HEK293T (cell line): Measurements from ENCODE around the gene RNF212.

Source experiments
- CTCF ChIA-PET: fragments of 350-600 bp; formaldehyde crosslinking; extraction: SDS; loops from one replicate; lab custom pipeline; 2021; ENCODE audit warnings: antibody characterized with exemption, inconsistent platforms; lab: Yijun Ruan, JAX
- POLR2A ChIA-PET: fragments of 350-600 bp; formaldehyde crosslinking; extraction: SDS; loops from one replicate; lab custom pipeline; 2020; ENCODE audit warnings: antibody characterized with exemption, inconsistent platforms; lab: Yijun Ruan, JAX
- DNase-seq: peaks from one replicate; pipeline ENCODE4 v3.0.0; 2012; ENCODE audit warnings: mixed read lengths; ENCODE audit errors: extremely low spot score
- ARNT ChIP-seq: fragments of 450-650 bp; IDR thresholded peaks from 2 replicates; pipeline ENCODE4 v1.6.1; 2017; ENCODE audit warnings: mild to moderate bottlenecking
- BHLHE40 ChIP-seq: fragments of 450-650 bp; IDR thresholded peaks from 2 replicates; pipeline ENCODE4 v1.6.1; 2016; ENCODE audit warnings: mild to moderate bottlenecking, moderate library complexity, borderline replicate concordance
- CTBP1 ChIP-seq: fragments of 450-650 bp; IDR thresholded peaks from 2 replicates; pipeline ENCODE4 v1.6.1; 2016; ENCODE audit warnings: borderline replicate concordance
- ELF4 ChIP-seq: fragments of 450-650 bp; IDR thresholded peaks from 2 replicates; pipeline ENCODE4 v1.6.1; 2017; ENCODE audit warnings: antibody characterized with exemption
- FOXA1 ChIP-seq: fragments of 450-650 bp; IDR thresholded peaks from 2 replicates; pipeline ENCODE4 v1.6.1; 2016; ENCODE audit warnings: mild to moderate bottlenecking
- FOXK2 ChIP-seq: fragments of 450-650 bp; IDR thresholded peaks from 2 replicates; pipeline ENCODE4 v1.6.1; 2016; ENCODE audit warnings: mild to moderate bottlenecking
- FOXM1 ChIP-seq: fragments of 450-650 bp; IDR thresholded peaks from 2 replicates; pipeline ENCODE4 v1.6.1; 2017; ENCODE audit warnings: mild to moderate bottlenecking, borderline replicate concordance
- HDGF ChIP-seq: fragments of 450-650 bp; IDR thresholded peaks from 2 replicates; pipeline ENCODE4 v1.6.1; 2017; ENCODE audit warnings: antibody characterized with exemption, borderline replicate concordance
- L3MBTL2 ChIP-seq: fragments of 450-650 bp; conservative IDR thresholded peaks from 2 replicates; pipeline ENCODE4 v1.6.1; 2016; ENCODE audit warnings: mild to moderate bottlenecking
- LEF1 ChIP-seq: fragments of 450-650 bp; IDR thresholded peaks from 2 replicates; pipeline ENCODE4 v1.6.1; 2017; ENCODE audit warnings: mild to moderate bottlenecking, borderline replicate concordance
- NFRKB ChIP-seq: fragments of 450-650 bp; IDR thresholded peaks from 2 replicates; pipeline ENCODE4 v1.6.1; 2016; ENCODE audit warnings: mild to moderate bottlenecking, moderate library complexity
- SP1 ChIP-seq: fragments of 450-650 bp; IDR thresholded peaks from 2 replicates; pipeline ENCODE4 v1.6.1; 2017
- SUZ12 ChIP-seq: fragments of 450-650 bp; IDR thresholded peaks from 2 replicates; pipeline ENCODE4 v1.6.1; 2016; ENCODE audit warnings: mild to moderate bottlenecking
- TARDBP ChIP-seq: fragments of 450-650 bp; IDR thresholded peaks from 2 replicates; pipeline ENCODE4 v1.6.1; 2016
- ZNF384 ChIP-seq: fragments of 450-650 bp; IDR thresholded peaks from 2 replicates; pipeline ENCODE4 v1.6.1; 2016
- TF ChIP-seq, protein P1 (sequence below): fragments of 450-650 bp; IDR thresholded peaks from 2 replicates; pipeline ENCODE4 v1.6.1; 2016

RNF212 gene

DNA sequence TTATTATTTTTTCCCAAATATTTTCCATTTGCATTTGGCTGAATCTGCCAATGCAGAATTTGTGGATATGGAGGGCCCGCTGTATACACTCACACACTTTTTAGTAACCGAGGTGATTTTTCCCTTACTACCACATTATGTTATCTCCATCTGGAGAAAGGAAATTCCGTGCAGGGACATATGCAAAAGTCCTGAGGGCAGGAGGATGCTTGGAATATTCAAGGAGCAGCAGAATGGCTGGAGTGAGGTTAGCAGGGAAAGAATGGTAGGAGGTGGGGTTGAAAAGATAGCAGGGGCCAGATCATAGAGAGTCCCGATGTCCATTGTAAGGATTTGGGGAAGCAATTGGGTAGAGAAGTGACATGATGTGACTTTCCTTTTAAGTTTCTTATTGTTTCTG lies 11.5 kb upstream of the RNF212 start:
- no peak for DNase-seq

DNA sequence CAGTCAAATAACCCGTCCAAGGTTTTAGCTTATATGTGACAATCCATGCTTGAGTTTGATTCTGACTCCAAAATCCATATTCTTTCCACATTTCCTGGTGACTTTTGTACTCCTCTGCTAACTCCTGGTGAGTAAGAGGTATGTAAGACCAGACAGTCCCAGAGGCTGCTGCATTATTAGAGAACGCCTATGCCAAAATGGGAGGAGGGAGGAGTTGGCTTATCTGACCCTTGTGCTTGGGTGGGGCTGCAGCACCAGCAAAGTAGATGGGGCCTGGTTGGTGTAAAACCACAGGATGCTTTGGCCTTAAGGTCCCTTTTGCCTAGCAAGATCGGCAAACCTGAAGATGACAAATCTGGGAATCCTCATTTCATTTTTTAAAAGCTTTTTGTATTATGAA lies 9.1 kb upstream of the RNF212 start:
- POLR2A ChIA-PET = no interaction called here
- CTCF ChIA-PET = interaction anchor here (0.5 to 1.8 kb wide), 2 partner anchors 9 to 573 kb away, joined by 3 to 9 read pairs; no protein-coding TSS in a partner anchor
- no peak for DNase-seq
- no peak for TF ChIP-seq SP1
- no peak for TF ChIP-seq CTBP1
- TF ChIP-seq FOXM1 = no peak
- TF ChIP-seq TARDBP = no peak
- no peak for TF ChIP-seq FOXA1
- no peak for TF ChIP-seq BHLHE40
- no peak for TF ChIP-seq SUZ12
- no peak for TF ChIP-seq ZNF384
- TF ChIP-seq, protein P1, sequence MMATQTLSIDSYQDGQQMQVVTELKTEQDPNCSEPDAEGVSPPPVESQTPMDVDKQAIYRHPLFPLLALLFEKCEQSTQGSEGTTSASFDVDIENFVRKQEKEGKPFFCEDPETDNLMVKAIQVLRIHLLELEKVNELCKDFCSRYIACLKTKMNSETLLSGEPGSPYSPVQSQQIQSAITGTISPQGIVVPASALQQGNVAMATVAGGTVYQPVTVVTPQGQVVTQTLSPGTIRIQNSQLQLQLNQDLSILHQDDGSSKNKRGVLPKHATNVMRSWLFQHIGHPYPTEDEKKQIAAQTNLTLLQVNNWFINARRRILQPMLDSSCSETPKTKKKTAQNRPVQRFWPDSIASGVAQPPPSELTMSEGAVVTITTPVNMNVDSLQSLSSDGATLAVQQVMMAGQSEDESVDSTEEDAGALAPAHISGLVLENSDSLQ = no peak
- TF ChIP-seq L3MBTL2 = no peak
- no peak for TF ChIP-seq ARNT
- TF ChIP-seq ELF4 = no peak

More for the DNA sequence above, 11.5 kb upstream of the RNF212 start:
- TF ChIP-seq ARNT (no peak), FOXA1 (no peak), L3MBTL2 (no peak), ZNF384 (no peak)
- CTCF ChIA-PET = no interaction called here
- POLR2A ChIA-PET = no interaction called here

DNA sequence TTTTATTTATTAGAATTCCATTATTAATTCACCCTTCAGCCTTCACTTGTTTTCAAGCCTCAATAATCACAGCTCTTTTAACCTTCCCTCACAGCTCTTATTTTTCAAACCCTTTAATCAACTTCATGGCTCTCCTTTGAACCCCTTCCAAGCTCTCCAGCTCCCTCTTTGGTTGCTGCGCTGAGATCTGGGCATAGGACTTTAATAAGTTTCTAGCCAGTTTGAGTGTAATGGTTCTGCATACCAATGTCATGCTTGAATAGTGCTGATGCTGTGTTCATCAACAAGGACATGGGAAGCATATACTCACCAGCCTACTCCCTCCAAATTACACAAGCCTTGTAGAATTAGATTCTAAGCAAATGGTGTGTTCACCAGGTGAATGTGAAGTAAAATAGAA lies 3.5 kb upstream of the RNF212 start:
- no peak for DNase-seq
- ChIA-PET POLR2A (no interaction called here), CTCF (interaction anchor here (0.7 to 1.0 kb wide), 2 partner anchors 14 to 16 kb away, joined by 3 to 5 read pairs; no protein-coding TSS in a partner anchor)
- TF ChIP-seq ELF4 (no peak), BHLHE40 (no peak), FOXM1 (no peak), LEF1 (no peak), SP1 (no peak), TARDBP (no peak), NFRKB (no peak), CTBP1 (no peak), FOXA1 (no peak), SUZ12 (no peak), ZNF384 (no peak), ARNT (no peak), HDGF (no peak), FOXK2 (no peak)
- TF ChIP-seq, protein P1 = no peak

DNA sequence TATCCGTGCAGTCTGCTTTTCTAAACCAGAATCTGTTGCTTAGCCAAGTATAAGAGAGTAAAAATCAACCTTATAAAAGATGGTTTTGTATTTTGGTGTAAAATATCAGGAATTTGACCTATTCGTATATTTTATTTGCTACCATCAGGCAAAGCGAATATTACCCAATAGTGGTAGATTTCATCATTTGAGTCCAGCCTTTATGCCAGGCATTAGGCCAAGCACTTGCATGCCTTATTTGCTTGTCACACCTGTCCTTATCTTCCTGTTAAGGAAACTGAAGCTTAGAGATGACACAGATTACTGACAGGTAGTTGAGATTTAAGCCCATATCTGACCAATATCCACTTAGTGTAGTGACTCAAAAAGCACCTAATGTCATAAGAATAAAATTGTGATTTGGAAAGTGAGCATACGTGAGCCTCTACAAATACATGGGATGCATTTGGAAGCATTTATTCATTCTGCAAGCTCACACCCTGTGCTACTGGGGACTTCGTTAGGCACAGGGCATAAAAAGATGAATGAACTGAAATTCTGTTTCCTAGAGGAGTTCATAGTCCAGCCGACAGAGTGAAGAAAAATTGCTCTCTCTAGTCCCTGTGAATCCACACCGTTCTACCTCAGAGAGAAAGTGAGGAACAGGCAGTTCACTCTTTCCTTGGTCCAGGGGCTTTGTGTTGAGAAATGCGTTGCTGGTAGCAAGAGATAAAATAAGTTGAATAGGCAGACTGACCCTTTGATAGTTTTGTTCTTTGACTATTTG lies 2.3 kb upstream of the RNF212 start:
- POLR2A ChIA-PET = no interaction called here
- no peak for DNase-seq
- TF ChIP-seq, protein P1 = no peak
- TF ChIP-seq FOXA1 (no peak), LEF1 (no peak), CTBP1 (no peak), L3MBTL2 (no peak), ARNT (no peak), FOXK2 (no peak), ELF4 (no peak), TARDBP (no peak), ZNF384 (no peak), HDGF (no peak), SP1 (no peak), SUZ12 (no peak), NFRKB (no peak), FOXM1 (no peak), BHLHE40 (no peak)
- CTCF ChIA-PET = interaction anchor here (1.0 kb wide), 1 partner anchor 15 kb away, joined by 3 read pairs; no protein-coding TSS in a partner anchor

DNA sequence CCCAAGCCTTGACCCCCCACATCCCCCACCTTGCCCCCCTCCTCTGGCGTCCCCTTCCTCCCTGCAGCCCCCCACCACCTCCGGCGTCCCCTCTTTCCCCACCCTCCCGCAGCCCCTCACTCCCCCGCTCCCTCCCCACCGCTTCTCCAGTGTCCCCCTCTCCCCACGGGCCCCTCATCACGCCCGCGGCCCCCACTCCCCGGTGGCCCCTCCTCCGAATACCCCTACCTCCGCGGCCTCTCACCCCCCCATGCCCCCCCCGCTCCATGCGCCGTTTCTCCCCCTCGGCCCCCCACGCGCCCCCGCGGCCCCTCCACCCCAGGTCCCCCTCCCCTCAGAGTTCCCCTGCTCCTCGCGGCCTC lies 562 bp downstream of the RNF212 start:
- ChIA-PET POLR2A (no interaction called here), CTCF (no interaction called here)
- no peak for TF ChIP-seq ZNF384
- no peak for TF ChIP-seq SP1
- no peak for TF ChIP-seq FOXK2
- no peak for TF ChIP-seq BHLHE40
- TF ChIP-seq L3MBTL2 = no peak
- TF ChIP-seq HDGF = no peak
- TF ChIP-seq SUZ12 = no peak
- TF ChIP-seq FOXM1 = no peak
- no peak for TF ChIP-seq LEF1
- no peak for TF ChIP-seq FOXA1
- TF ChIP-seq ARNT = no peak
- no peak for TF ChIP-seq ELF4
- no peak for TF ChIP-seq CTBP1
- DNase-seq = no peak

DNA sequence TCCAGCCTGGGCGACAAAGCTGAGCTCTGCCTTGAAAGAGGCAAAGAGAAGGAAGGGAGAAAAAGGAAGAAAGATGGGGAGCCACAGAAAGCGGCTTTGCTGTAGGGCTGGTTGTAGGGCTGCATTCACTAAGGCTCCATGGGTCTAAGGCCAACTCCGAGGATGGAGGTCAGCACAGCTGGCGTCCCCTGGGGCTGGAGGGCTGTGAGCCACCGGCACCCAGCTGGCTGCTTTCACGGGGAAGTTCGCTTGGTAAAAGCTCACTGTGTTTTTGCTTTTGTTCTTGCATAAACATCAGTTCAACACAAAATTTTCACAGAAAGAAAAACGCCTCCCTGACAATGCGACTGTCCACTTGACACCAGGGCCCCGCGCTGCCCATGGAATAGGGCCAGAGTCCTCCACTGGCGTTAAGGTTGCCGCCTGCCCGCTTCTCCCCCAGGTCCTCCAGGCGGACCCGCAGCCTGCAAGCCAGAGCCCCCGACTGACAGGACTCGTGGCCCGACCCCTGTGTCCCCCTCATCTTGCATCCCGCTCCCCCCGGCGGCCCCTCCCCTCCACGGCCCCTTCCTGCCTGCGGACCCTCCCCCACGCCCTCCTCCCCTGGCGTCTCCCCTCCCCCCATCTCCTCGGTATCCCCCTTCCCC lies 1.1 kb downstream of the RNF212 start:
- no peak for TF ChIP-seq FOXA1
- no peak for TF ChIP-seq CTBP1
- TF ChIP-seq TARDBP = no peak
- TF ChIP-seq BHLHE40 = no peak
- no peak for TF ChIP-seq HDGF
- no peak for TF ChIP-seq L3MBTL2
- no peak for TF ChIP-seq ZNF384
- TF ChIP-seq SP1 = no peak
- TF ChIP-seq LEF1 = no peak
- no peak for TF ChIP-seq ELF4
- no peak for TF ChIP-seq FOXM1
- no peak for TF ChIP-seq ARNT
- no peak for TF ChIP-seq NFRKB
- TF ChIP-seq SUZ12 = no peak
- TF ChIP-seq FOXK2 = no peak
- TF ChIP-seq, protein P1 = no peak
- ChIA-PET POLR2A (no interaction called here), CTCF (no interaction called here)
- no peak for DNase-seq
